HG03108 (cell line): ENCODE data around the gene FOXO1.

Experiments used
- ATAC-seq: cut with Tn5 transposase; IDR thresholded peaks from one replicate; pipeline ENCODE4 v1.9.1; 2021; ENCODE audit warnings: moderate library complexity; ENCODE audit not compliant: unreplicated experiment

FOXO1 gene

GRCh38 chr13:40552895-40553294 is 113.5 kb downstream of the FOXO1 start:
- no peak for ATAC-seq

GRCh38 chr13:40550130-40550529 is 116.3 kb downstream of the FOXO1 start:
- ATAC-seq = no peak

- no peak for ATAC-seq
Measured at GRCh38 chr13:40549500-40550094, 116.8 kb downstream of the FOXO1 start.

GRCh38 chr13:40547591-40548315 is 118.7 kb downstream of the FOXO1 start:
- no peak for ATAC-seq

- no peak for ATAC-seq
Measured at GRCh38 chr13:40546047-40546446, 120.4 kb downstream of the FOXO1 start.

GRCh38 chr13:40540328-40541044 is 126.0 kb downstream of the FOXO1 start:
- no peak for ATAC-seq

GRCh38 chr13:40539576-40540327 is 126.7 kb downstream of the FOXO1 start:
- no peak for ATAC-seq

- ATAC-seq = no peak
Measured at GRCh38 chr13:40537146-40537895, 129.1 kb downstream of the FOXO1 start.

- no peak for ATAC-seq
Measured at GRCh38 chr13:40536443-40537113, 129.9 kb downstream of the FOXO1 start.

GRCh38 chr13:40535345-40535836 is 131.1 kb downstream of the FOXO1 start:
- no peak for ATAC-seq

- ATAC-seq = no peak
Measured at GRCh38 chr13:40534456-40534855, 132.0 kb downstream of the FOXO1 start.

- no peak for ATAC-seq
Measured at GRCh38 chr13:40533072-40533471, 133.4 kb downstream of the FOXO1 start.

GRCh38 chr13:40530961-40531360 is 135.5 kb downstream of the FOXO1 start:
- no peak for ATAC-seq

- no peak for ATAC-seq
Measured at GRCh38 chr13:40528881-40529280, 137.6 kb downstream of the FOXO1 start.

- no peak for ATAC-seq
Measured at GRCh38 chr13:40527914-40528313, 138.5 kb downstream of the FOXO1 start.

- no peak for ATAC-seq
Measured at GRCh38 chr13:40522282-40522681, 144.2 kb downstream of the FOXO1 start.

GRCh38 chr13:40520916-40521315 is 145.5 kb downstream of the FOXO1 start:
- no peak for ATAC-seq

- no peak for ATAC-seq
Measured at GRCh38 chr13:40519637-40520036, 146.8 kb downstream of the FOXO1 start.

- ATAC-seq = no peak
Measured at GRCh38 chr13:40518481-40518882, 148.0 kb downstream of the FOXO1 start.
